ENCODE results near the gene CPN2.

The CPN2 gene

DNA sequence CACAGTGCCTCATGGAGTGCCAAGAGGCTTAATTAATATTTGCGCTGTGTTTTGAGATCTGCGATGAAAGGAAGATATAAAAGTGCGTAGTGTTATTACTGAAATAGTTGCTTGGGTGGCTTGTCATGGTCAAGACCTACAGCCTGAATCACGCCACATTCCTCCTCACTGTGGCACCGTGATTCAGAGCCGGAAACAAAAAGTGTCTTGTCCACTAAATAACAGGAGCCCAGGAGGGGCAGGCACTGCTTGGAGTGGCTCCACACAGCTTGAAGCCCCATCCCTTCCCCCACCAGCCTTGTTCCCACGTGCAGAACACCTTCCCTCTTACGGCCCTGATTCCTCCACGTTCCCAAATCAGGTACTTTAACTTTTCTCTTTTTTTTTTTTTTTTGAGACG lies 19.6 kb upstream of the CPN2 start:
- no peaks in the 10 kb centered on the region for H3K4me1 Mint-ChIP-seq
- no peaks in the 10 kb centered on the region for H3K36me3 Mint-ChIP-seq
- no peak overlapping the region for H3K4me3 Mint-ChIP-seq
- H3K9me3 Mint-ChIP-seq, result no peaks in the 10 kb centered on the region
- peaks cover 94% of the 10 kb centered on the region for H3K27me3 Mint-ChIP-seq
- ATAC-seq, result no peak
- H3K27ac Mint-ChIP-seq, result no peak overlapping the region

DNA sequence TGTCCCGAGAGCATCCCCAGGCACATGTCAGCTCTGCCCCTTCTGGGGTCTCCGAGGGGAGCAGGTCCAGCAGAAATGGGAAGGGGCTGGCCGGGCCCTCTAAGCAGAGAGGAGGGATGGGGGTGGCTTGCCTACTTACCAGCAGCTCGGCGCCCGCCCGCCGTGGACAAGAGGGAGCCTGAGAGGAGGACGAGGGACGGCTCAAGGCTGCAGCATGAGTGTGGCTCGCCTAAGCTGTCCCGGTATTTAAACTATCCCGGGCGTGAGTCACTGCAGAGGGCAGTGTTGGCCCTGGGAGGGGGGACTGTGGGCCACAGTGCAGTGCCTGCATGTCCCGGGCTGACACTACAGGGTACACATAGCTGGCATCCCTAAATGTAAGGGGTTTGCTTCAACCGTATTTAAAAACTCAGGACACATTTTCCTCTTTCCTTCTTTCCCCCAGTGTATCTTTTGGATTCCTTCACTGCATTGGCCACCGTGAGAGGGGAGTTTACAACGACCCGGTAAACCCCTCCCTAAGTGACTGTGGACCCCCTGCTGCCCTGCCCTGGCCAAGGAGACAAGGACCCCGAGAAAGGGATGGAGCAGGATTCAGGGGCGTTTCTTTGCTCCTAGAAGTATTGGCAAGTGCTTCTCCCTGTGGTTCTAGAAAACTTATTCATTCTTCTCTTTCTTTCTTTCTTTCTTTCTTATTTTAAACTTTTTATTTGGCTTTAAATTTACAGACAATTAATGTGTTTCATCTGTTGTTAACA lies 18.6 kb upstream of the CPN2 start, which contains the start of gene LRRC15:
Gene LRRC15 (minus strand): TSS at position 222 of the 758 bp plus-strand sequence. CDS start 8,700 bp downstream, outside the sequence.
- Mint-ChIP-seq H3K9me3 (no peaks in the 10 kb centered on the region), H3K27me3 (peaks cover 89% of the 10 kb centered on the region), H3K4me3 (no peak within 1 kb of the TSS), H3K4me1 (no peaks in the 10 kb centered on the region), H3K27ac (no peak within 1 kb of the TSS), H3K36me3 (no peaks in the 10 kb centered on the region)
- ATAC-seq, result peak; percentile 45

DNA sequence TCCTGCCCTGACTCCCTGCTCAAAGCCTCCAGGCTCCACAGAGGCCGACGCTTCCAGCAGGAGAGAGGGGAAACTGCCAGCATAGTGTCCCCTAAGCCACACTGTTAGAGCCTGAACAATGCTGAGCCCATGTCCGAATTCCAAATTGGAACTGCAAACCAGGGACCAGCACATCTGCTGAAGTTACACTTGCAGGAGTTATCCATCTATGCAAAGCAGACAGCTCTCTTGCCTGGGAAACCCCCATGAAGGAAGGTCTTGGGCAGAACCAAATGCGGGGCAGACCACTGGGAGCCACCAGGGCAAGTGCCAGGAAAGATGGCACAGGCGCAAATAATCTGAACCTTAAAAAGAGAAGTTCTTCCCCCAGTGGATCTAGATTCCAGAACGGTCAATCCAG lies 17.8 kb upstream of the CPN2 start:
- Mint-ChIP-seq H3K9me3 (no peaks in the 10 kb centered on the region), H3K27me3 (peaks cover 81% of the 10 kb centered on the region), H3K4me3 (no peak overlapping the region), H3K36me3 (no peaks in the 10 kb centered on the region), H3K27ac (no peak overlapping the region), H3K4me1 (no peaks in the 10 kb centered on the region)
- ATAC-seq, result no peak

DNA sequence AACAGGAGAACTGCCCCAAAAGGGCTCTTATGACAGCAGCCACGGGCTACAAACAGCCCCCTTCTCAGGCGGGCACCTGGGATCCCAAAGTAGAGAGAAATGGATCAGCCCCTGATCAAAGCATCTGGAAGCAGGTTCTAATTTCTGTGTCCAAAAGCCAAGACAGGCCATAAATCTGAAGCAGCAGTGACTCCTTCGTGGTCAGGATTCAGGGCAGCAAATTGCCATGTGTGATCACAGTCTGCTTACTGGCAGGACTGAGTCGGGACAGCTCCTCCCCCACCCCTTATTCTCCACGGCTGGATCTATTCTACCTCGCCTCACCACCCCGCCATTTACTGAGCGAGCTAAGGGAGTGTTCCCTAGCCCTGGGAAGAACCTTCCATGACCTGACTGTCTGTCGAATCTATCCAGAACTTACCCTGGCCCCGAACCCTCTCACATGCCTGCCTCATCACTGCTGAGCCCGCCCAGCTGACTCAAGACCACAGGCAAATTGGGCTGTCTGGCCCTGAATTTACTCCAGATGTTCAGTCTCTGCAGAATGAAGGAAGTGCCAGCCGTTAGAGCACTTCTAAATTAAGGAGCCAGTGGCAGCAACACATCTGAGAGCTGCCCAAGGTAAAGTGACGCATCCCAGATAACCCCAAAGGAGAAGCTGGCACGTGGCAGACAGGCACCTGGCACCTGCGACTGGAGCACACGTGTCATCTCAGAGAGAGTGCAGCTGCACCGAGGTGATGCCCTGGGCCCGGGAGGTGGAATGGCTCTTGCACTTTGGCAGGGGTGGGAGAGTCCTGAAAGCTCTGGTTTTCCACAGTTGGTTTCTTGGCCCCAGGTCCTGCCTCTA lies 17.1 kb upstream of the CPN2 start:
- no peaks in the 10 kb centered on the region for H3K36me3 Mint-ChIP-seq

DNA sequence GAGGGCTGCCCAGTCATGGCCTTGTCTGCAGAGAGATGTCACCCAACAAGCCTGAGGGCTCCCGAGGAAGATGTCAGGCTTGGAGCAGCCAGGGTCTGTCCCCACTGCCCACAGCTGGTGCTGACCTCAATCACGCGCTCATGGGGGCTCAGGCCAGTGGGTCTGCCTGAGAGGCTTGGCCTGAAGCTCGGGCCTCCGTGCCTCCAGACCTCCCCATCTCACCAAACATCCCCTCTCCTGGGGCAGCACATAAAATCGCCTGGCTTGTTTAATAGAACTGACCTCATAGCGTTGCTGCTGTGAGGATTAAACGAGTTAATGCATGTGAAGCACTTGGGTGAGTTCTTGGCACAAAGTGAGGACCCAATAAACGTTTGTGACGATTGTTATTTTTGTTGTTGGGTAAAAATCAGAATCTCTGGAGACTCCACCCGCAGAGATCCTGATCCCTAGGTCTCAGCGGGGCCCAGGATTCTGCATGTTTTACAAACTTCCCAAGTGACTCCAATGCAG lies 14.9 kb upstream of the CPN2 start:
- Mint-ChIP-seq H3K27me3 (peaks cover 52% of the 10 kb centered on the region), H3K36me3 (no peaks in the 10 kb centered on the region), H3K4me3 (no peak overlapping the region), H3K27ac (no peak overlapping the region), H3K9me3 (no peaks in the 10 kb centered on the region), H3K4me1 (no peaks in the 10 kb centered on the region)
- ATAC-seq, result no peak

More for the DNA sequence above, 17.1 kb upstream of the CPN2 start:
- Mint-ChIP-seq H3K4me3 (no peak overlapping the region), H3K27me3 (peaks cover 74% of the 10 kb centered on the region), H3K4me1 (no peaks in the 10 kb centered on the region), H3K27ac (no peak overlapping the region), H3K9me3 (no peaks in the 10 kb centered on the region)
- ATAC-seq, result no peak

DNA sequence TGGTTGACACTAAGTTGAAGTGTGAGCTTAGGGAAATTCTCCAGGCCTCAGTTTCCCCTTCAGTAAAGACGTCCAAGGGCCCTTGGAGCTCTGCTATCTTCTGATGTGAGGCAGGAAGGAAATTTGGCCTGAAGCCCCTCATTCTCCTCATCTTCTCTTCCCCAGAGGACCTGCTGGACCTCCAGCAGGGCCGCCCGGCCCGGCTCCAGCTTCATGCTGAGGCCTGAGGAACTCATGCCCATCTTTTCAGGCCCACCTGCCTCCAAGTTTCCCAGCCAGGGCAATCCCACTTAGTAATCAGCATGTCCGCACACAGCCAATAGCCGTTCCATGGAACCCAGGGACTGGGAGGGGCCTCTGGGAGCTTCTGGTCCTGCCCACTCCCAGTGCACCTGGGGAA lies 14.4 kb upstream of the CPN2 start:
- H3K4me1 Mint-ChIP-seq, result no peaks in the 10 kb centered on the region
- no peaks in the 10 kb centered on the region for H3K9me3 Mint-ChIP-seq
- no peaks in the 10 kb centered on the region for H3K36me3 Mint-ChIP-seq
- no peak overlapping the region for H3K27ac Mint-ChIP-seq
- no peak for ATAC-seq
- no peak overlapping the region for H3K4me3 Mint-ChIP-seq
- peaks cover 47% of the 10 kb centered on the region for H3K27me3 Mint-ChIP-seq

DNA sequence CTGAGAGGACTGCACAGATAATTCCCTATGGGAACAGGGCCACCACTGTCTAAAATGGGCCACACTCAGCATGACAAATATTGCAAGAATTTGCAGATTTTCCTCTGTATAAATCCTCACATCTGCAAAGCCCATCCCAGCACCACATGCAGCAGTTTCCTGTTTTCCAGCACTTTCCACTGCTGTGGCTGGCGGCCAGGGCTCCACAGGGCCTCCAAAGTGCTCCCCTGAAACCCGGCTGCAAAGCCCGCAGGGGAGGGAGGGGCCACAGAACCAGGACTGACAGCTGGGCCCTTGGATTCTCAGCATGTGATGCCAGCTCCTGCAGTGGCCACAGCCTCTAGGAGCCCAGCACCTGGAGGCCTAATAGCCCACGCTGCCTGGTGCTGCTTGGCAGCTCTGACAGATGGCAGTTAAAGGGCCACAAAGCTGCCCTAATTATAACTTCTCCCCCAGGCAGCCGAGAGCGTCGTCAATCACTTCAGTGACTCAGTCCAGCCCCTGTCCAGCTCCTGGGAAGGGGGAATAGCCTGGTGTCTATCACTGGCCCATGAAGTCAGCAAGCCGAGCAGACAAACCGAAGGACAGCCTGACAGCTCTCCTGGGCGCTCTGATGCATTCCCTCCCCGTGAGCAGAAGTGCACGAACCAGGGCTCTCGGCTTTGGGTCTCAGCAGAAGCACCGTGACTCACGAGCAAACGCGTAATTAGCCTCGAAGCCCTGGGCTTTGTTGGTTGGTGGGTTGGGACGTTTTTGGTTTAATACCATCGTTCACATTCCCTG lies 13.7 kb upstream of the CPN2 start:
- peaks cover 47% of the 10 kb centered on the region for H3K27me3 Mint-ChIP-seq
- no peaks in the 10 kb centered on the region for H3K9me3 Mint-ChIP-seq
- H3K4me1 Mint-ChIP-seq, result no peaks in the 10 kb centered on the region
- ATAC-seq, result no peak
- H3K4me3 Mint-ChIP-seq, result no peak overlapping the region
- no peak overlapping the region for H3K27ac Mint-ChIP-seq
- no peaks in the 10 kb centered on the region for H3K36me3 Mint-ChIP-seq

DNA sequence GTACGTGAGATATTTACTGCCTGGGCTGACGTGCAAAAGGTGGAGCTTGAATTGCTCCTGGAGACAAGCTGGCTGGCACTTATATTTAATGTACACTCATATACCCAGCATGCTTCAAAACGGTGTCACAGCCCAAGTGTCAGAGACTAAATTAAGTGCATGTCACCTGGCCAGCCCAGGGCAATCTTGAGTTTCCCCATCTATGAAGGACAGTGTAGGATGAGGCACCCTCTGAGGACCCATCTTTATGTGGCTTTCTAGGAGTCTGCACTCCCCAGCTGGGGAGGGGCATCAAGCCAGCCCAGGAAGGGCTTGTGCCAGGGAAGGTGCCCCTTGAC lies 13.2 kb upstream of the CPN2 start:
- no peaks in the 10 kb centered on the region for H3K9me3 Mint-ChIP-seq
- H3K27me3 Mint-ChIP-seq, result peaks cover 46% of the 10 kb centered on the region
- no peak overlapping the region for H3K27ac Mint-ChIP-seq
- no peaks in the 10 kb centered on the region for H3K36me3 Mint-ChIP-seq
- ATAC-seq, result no peak
- H3K4me3 Mint-ChIP-seq, result no peak overlapping the region
- H3K4me1 Mint-ChIP-seq, result no peaks in the 10 kb centered on the region

DNA sequence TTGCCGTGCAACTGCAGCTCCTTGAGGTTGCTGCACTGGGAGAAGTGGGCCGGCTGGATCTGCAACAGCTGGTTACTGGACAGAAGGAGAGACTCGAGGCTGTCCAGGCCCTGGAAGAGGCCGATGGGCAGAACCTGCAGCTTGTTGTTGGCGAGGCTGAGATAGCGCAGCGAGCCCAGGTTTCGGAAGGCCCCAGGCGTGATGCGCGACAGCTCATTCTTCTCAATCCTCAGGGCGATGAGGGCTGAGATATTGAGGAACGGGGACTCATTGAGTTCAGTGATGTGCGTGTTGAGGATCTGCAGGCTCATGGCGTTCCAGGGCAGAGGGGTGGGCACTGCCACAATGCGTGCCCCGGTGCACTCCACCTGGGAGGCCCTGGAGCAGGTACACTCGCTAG lies 9.4 kb upstream of the CPN2 start:
- Mint-ChIP-seq H3K27me3 (peaks cover 36% of the 10 kb centered on the region), H3K9me3 (no peaks in the 10 kb centered on the region), H3K4me1 (no peaks in the 10 kb centered on the region), H3K36me3 (no peaks in the 10 kb centered on the region), H3K4me3 (no peak overlapping the region), H3K27ac (no peak overlapping the region)
- no peak for ATAC-seq

DNA sequence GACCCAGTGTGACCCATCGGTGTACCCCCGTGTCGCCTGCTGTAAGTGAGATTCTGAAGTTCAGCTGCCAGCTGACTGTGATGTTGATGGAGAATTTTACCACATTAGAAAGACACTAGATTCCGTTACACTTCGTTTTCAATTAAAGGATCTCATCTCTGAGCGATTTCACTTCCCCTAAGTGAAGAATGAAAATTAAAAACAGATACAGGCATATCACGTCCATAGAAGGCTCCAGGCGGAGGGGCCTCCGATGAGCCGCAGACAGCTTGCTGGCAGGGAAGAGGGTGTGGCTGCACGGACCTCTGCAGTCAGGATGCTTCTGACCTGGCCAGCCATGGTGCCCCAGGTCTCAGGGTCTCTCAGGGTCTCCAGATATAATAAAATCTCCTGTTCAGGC lies 6.6 kb upstream of the CPN2 start:
- H3K9me3 Mint-ChIP-seq, result no peaks in the 10 kb centered on the region
- H3K27ac Mint-ChIP-seq, result no peak overlapping the region
- H3K4me3 Mint-ChIP-seq, result no peak overlapping the region
- no peaks in the 10 kb centered on the region for H3K36me3 Mint-ChIP-seq
- peaks cover 32% of the 10 kb centered on the region for H3K27me3 Mint-ChIP-seq
- no peak for ATAC-seq
- H3K4me1 Mint-ChIP-seq, result no peaks in the 10 kb centered on the region

DNA sequence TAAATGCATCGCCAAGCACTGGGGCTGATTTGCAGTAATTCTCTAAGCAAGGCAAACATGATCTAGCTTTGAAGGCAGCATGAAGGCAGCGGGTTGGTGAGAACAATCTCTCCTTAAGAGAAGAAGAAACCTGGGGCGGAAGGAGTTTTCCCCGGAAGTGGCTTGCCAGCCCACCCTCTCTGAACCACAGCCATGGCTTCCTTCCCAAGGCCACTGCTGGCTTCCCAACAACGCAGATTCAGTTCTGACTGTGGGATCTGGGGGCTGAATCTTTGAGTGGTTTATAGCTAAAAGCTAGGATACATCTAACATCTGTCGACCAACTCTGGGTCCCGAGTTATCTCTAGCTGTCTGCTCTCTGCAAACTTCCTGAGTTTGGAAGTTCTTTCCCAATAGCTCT lies 4.3 kb upstream of the CPN2 start:
- Mint-ChIP-seq H3K27ac (no peak overlapping the region), H3K4me1 (no peaks in the 10 kb centered on the region), H3K36me3 (no peaks in the 10 kb centered on the region), H3K27me3 (peaks cover 31% of the 10 kb centered on the region), H3K4me3 (no peak overlapping the region), H3K9me3 (no peaks in the 10 kb centered on the region)
- ATAC-seq, result no peak

DNA sequence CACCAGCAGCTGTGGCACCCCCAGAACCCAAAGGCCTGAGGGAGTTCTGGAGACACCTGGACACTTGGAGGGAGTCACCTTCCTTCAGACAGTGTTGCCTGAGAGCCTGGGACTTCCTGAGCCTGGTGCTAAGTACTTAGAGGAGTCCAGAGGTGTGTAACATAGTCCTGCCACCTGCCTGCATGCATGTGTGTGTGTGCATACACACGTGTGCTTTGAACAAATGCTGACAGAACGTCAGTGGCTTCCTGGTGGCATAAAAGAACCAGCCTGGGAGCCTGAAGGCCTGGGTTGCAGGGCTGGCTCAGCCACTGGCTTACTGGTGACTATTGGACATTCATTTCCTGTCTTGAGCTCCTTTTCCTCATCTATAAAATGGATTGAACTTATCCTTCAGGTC lies 3.2 kb upstream of the CPN2 start:
- Mint-ChIP-seq H3K36me3 (no peaks in the 10 kb centered on the region), H3K27me3 (peaks cover 21% of the 10 kb centered on the region), H3K9me3 (no peaks in the 10 kb centered on the region), H3K4me3 (no peak overlapping the region), H3K27ac (no peak overlapping the region), H3K4me1 (no peaks in the 10 kb centered on the region)
- ATAC-seq, result no peak

DNA sequence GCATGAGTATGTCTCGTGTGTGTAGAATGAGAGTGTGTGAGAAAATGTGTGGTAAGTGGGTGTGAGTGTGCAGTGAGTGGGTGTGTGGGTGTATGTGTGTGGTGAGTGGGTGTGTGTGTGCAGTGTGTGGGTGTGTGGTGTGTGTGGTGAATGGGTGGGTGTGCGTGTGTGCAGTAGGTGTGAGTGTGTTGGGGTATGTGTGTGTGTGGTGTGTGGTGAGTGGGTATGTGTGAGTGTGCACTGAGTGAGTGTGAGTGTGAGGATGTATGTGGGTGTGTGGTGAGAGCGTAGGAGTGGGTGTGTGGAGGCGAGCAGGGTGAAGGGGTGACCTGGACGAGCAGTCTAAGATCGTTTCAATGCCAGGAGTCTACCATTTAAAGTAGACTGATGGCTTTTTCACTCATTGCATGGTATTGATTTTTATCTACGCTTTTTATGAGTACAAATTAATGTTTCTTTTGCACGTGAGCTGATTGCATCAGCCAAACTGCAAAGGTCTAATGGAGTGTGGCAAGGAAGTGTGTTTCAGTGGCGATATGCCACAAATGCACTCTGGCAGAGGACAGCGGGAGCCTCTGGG lies 1.6 kb upstream of the CPN2 start:
- Mint-ChIP-seq H3K4me3 (no peak overlapping the region), H3K9me3 (no peaks in the 10 kb centered on the region), H3K27ac (no peak overlapping the region), H3K36me3 (no peaks in the 10 kb centered on the region), H3K4me1 (no peaks in the 10 kb centered on the region), H3K27me3 (peaks cover 8% of the 10 kb centered on the region)
- no peak for ATAC-seq

DNA sequence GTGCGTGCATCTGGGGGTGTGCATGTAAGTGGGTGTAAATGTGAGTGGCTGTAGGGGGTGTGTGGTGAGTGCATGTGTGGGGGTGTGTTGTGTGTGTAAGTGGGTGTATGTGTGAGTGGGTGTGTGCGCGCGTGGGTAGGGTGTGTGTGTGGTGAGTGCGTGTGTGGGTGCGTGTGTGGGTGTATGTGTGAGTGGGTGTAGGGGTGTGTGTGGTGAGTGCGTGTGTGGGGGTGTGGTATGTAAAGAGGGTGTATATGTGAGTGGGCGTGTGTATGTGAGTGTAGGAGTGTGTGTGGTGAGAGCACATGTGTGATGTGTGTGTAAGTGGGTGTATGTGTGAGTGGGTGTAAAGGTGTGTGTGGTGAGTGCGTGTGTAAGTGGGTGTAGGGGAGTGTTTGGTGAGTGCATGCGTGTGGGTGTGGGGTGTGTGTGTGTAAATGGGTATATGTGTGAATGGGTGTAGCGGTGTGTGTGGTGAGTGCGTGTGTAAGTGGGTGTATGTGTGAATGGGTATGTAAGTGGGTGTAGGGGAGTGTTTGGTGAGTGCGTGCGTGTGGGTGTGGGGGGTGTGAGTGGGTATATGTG lies 916 bp upstream of the CPN2 start:
- no peaks in the 10 kb centered on the region for H3K4me1 Mint-ChIP-seq
- H3K9me3 Mint-ChIP-seq, result no peaks in the 10 kb centered on the region
- no peaks in the 10 kb centered on the region for H3K36me3 Mint-ChIP-seq
- no peak overlapping the region for H3K4me3 Mint-ChIP-seq
- no peak overlapping the region for H3K27ac Mint-ChIP-seq
- peaks cover 4% of the 10 kb centered on the region for H3K27me3 Mint-ChIP-seq
- ATAC-seq, result peak; percentile 18

DNA sequence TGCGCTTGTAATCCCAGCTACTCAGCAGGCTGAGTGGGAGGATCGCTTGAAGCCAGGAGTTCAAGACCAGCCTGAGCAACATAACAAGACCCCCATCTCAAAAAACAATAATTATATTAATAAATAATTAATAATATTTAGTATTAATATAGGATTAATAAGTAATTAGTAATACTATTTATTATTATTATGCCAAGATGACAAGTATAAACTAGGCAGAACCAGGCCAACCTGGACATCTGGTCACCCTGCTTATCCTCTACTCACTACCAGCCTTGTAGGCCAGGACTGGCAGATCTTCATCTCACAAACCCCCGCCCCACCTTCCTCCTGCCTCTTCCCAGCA lies 429 bp downstream of the CPN2 start:
- Mint-ChIP-seq H3K4me1 (no peaks in the 10 kb centered on the region), H3K27ac (no peak overlapping the region), H3K36me3 (no peaks in the 10 kb centered on the region), H3K27me3 (peaks cover 12% of the 10 kb centered on the region), H3K9me3 (no peaks in the 10 kb centered on the region), H3K4me3 (no peak overlapping the region)
- no peak for ATAC-seq
